Heart right ventricle (tissue), 16 donors: ENCODE results near the gene PRLR. TPM values are rescaled to one million over a fixed set of nuclear protein-coding genes. Genes with fewer than 3 reads are reported as not detected.

Experiments
- ATAC-seq, 8 donors: fragments of 200-7000 bp; cut with Tn5 transposase; one replicate each; pipeline ENCODE4 v1.9.1; 2020; ENCODE audit warnings: mild to moderate bottlenecking in 8 of 8, moderate library complexity in 8 of 8, moderate number of reproducible peaks in 1 of 8
- DNase-seq, 2 donors: peaks; one replicate each; pipeline ENCODE4 v3.0.0-alpha.2; 2020
- H3K27ac ChIP-seq, 10 donors: fragments of 200-600 bp; sonication (generic) in 2 of 10; one replicate each; pipeline versions ENCODE4 v1.5.0 to v1.8.0; 2020 to 2022; ENCODE audit warnings: mild to moderate bottlenecking in 3 of 10
- H3K27me3 ChIP-seq, 7 donors: fragments of 200-600 bp; one replicate each; pipeline ENCODE4 v1.8.0; 2021 to 2022; ENCODE audit warnings: mild to moderate bottlenecking in 2 of 7
- H3K36me3 ChIP-seq, 9 donors: fragments of 200-600 bp; sonication (generic) in 1 of 9; one replicate each; pipeline versions ENCODE4 v1.5.0 to v1.8.0; 2020 to 2022; ENCODE audit warnings: mild to moderate bottlenecking in 2 of 9
- H3K4me1 ChIP-seq, 9 donors: fragments of 200-600 bp; sonication (generic) in 1 of 9; one replicate each; pipeline versions ENCODE4 v1.5.0 to v1.8.0; 2020 to 2022; ENCODE audit warnings: mild to moderate bottlenecking in 4 of 9
- H3K4me3 ChIP-seq, 10 donors: fragments of 200-600 bp; sonication (generic) in 2 of 10; one replicate each; pipeline versions ENCODE4 v1.5.0 to v1.8.0; 2020 to 2022; ENCODE audit warnings: mild to moderate bottlenecking in 7 of 10, moderate library complexity in 2 of 10
- H3K9me3 ChIP-seq, 11 donors: fragments of 200-600 bp in 10 of 11; sonication (generic) in 2 of 11; one replicate each; pipeline versions ENCODE4 v1.5.0 to v1.8.0; 2013 to 2022; ENCODE audit warnings: mild to moderate bottlenecking in 2 of 11, control low read depth in 1 of 11, moderate library complexity in 1 of 11
- CTCF ChIP-seq, 9 donors: fragments of 200-600 bp; sonication (generic) in 2 of 9; IDR thresholded peaks; one replicate each; pipeline versions ENCODE4 v1.5.0 to v1.8.0; 2021 to 2022; ENCODE audit warnings: antibody characterized with exemption in 9 of 9, mild to moderate bottlenecking in 5 of 9, moderate library complexity in 1 of 9
- WGBS, 2 donors: extraction: QIAGEN DNeasy Blood & Tissue Kit; methylation state at CpG; one replicate each; pipeline ENCODE4 v1.1.7; 2013; ENCODE audit warnings: inconsistent platforms in 1 of 2; 5-methylcytosine and 5-hydroxymethylcytosine counted together
- intact Hi-C, 10 donors: fragments of 100-400 bp; cut with DNase I; formaldehyde crosslinking; loops; one replicate each; pipeline versions ENCODE4 v1.11.1 to v1.14.2; 2022
- polyA plus RNA-seq, 2 donors: library from polyadenylated mRNA; stranded (reverse); fragments of 200-250 nt; gene quantifications; one replicate each; pipeline ENCODE4 v1.2.3, GENCODE V29; 2013
- total RNA-seq, 10 donors: library from RNA; stranded (reverse); fragmentation: NEBNext Ultra II Directional in 3 of 10; extraction: Animal tissue kit (Norgen Biotek cat#: 25700) in 3 of 10; gene quantifications; one replicate each; pipeline versions ENCODE4 v1.2.1 to v1.2.4, GENCODE V29; 2021 to 2023
- donor health status: Arrhythmogenic right ventricular cardiomyopathy.
- donor health status: ischemic (EF 13 %, LVEDD 7.1; RV severe dilation, severe dysfunction).
- donor health status: healthy with polysubstance abuse.
- donor health status: DM: no; HTN: yes; CAD: no.
- donor health status: DM: no; HTN: no; CAD: no.
- donor health status: ischemic (EF 25% LVEDD 6.9; RV normal size, moderate dysfunction).
- donor health status: ischemic (EF 25% LVEDD 5.7; RV mildly dilated, moderate dysfunction).
- donor health status: healthy.
- donor health status: DM: yes; HTN: yes; CAD: no.
- donor health status: Ischemic cardiomyopathy.
- donor health status: ischemic (EF 35%, LVEDD 5.7; RV mildly dilated, moderate dysfunction).
- donor health status: nonischemic (EF 11% LVEDD 7.7; RV severe dilation, severe dysfunction).
- donor health status: DM: yes; HTN: yes; CAD: no.
- donor health status: PGD.
- donor health status: ischemic (EF 29% LVEDD 5.4; RV normal size, mild dysfunction).
- donor health status: nonischemic (EF 23%, LVEDD 6.1; RV moderate dilation, normal function).

The PRLR gene
- total and polyA plus RNA-seq, 12 donors: 0.04 to 1.3 (median 0.47) TPM

GRCh38 chr5:35244171-35244570, 13.9 kb upstream of the PRLR start:
- 85 to 89% methylated on average over 1 of the region's 1 CpG for WGBS, 2 donors
- intact Hi-C loops: no loop called here
- no peak for DNase-seq
- Histone ChIP-seq H3K36me3 (no peaks in the 10 kb centered on the region), H3K27ac (no peak overlapping the region), H3K9me3 (no peaks in the 10 kb centered on the region), H3K27me3 (no peaks in the 10 kb centered on the region), H3K4me1 (peaks cover 0 to 14% (median 4%) of the 10 kb centered on the region in 9 donors), H3K4me3 (no peak overlapping the region)
- ATAC-seq: no peak
- TF ChIP-seq CTCF (IDR thresholded peaks at IDR 0.05): no peak

GRCh38 chr5:35242702-35243258, 12.5 kb upstream of the PRLR start:
- no peak for TF ChIP-seq CTCF (IDR thresholded peaks at IDR 0.05)
- WGBS, 2 donors: 77 to 78% methylated on average over 4 of the region's 4 CpGs
- Histone ChIP-seq H3K27ac (no peak overlapping the region), H3K9me3 (no peaks in the 10 kb centered on the region), H3K36me3 (no peaks in the 10 kb centered on the region), H3K4me1 (peaks cover 0 to 16% (median 4%) of the 10 kb centered on the region in 9 donors), H3K4me3 (no peak overlapping the region), H3K27me3 (no peaks in the 10 kb centered on the region)
- ATAC-seq (no peak), DNase-seq (no peak)
- intact Hi-C loops: no loop called here

GRCh38 chr5:35240892-35241291, 10.6 kb upstream of the PRLR start:
- H3K27ac ChIP-seq: no peak overlapping the region
- ATAC-seq: no peak
- no peaks in the 10 kb centered on the region for H3K36me3 ChIP-seq
- TF ChIP-seq CTCF (IDR thresholded peaks at IDR 0.05): no peak
- DNase-seq: no peak
- no peaks in the 10 kb centered on the region for H3K27me3 ChIP-seq
- H3K4me3 ChIP-seq: no peak overlapping the region
- intact Hi-C loops: no loop called here
- 94 to 95% methylated on average over 1 of the region's 1 CpG for WGBS, 2 donors
- H3K9me3 ChIP-seq: no peaks in the 10 kb centered on the region
- H3K4me1 ChIP-seq: peaks cover 0 to 8% (median 0%) of the 10 kb centered on the region in 9 donors

- H3K4me3 ChIP-seq: no peak overlapping the region
- 88 to 92% methylated on average over 2 of the region's 2 CpGs for WGBS, 2 donors
- intact Hi-C loops: no loop called here
- no peak for TF ChIP-seq CTCF (IDR thresholded peaks at IDR 0.05)
- H3K27ac ChIP-seq: no peak overlapping the region
- ATAC-seq: no peak
- peaks cover 0 to 8% (median 0%) of the 10 kb centered on the region in 9 donors for H3K4me1 ChIP-seq
- H3K9me3 ChIP-seq: no peaks in the 10 kb centered on the region
- H3K27me3 ChIP-seq: no peaks in the 10 kb centered on the region
- no peak for DNase-seq
- no peaks in the 10 kb centered on the region for H3K36me3 ChIP-seq
Measured at GRCh38 chr5:35239911-35240610, 9.8 kb upstream of the PRLR start.
